Trophoblast cell (in vitro differentiated cells and primary cell): Measurements from ENCODE around the gene KCNK18. TPM values are rescaled to one million over a fixed set of nuclear protein-coding genes. Genes with fewer than 3 reads are reported as not detected.

Experiments
- DNase-seq, 2 donors: peaks; one replicate each; pipeline ENCODE4 v3.0.0-alpha.2; 2016
- H2AFZ ChIP-seq: 2 replicates; pipeline ENCODE4 v1.6.1; 2013; ENCODE audit warnings: low read length, moderate library complexity, mild to moderate bottlenecking; ENCODE audit not compliant: insufficient read depth, poor library complexity
- H2AK5ac ChIP-seq: 2 replicates; pipeline ENCODE4 v1.6.1; 2013; ENCODE audit warnings: mild to moderate bottlenecking, low read length
- H2BK120ac ChIP-seq: 2 replicates; pipeline ENCODE4 v1.6.1; 2013; ENCODE audit warnings: low read length, mild to moderate bottlenecking, moderate library complexity; ENCODE audit not compliant: insufficient read depth, poor library complexity
- H2BK12ac ChIP-seq: 2 replicates; pipeline ENCODE4 v1.6.1; 2013; ENCODE audit warnings: mild to moderate bottlenecking, low read length, moderate library complexity
- H2BK5ac ChIP-seq: 2 replicates; pipeline ENCODE4 v1.6.1; 2013; ENCODE audit warnings: low read length, low read depth, moderate library complexity, mild to moderate bottlenecking; ENCODE audit not compliant: poor library complexity
- H3K14ac ChIP-seq: 2 replicates; pipeline ENCODE4 v1.6.1; 2013; ENCODE audit warnings: mild to moderate bottlenecking, low read length
- H3K18ac ChIP-seq: 2 replicates; pipeline ENCODE4 v1.6.1; 2013; ENCODE audit warnings: mild to moderate bottlenecking, low read length
- H3K23ac ChIP-seq: 2 replicates; pipeline ENCODE4 v1.6.1; 2013; ENCODE audit warnings: low read length
- H3K27ac ChIP-seq: 2 replicates; pipeline ENCODE4 v1.5.1; 2013; ENCODE audit warnings: low read depth, mild to moderate bottlenecking, inconsistent platforms, low read length, moderate library complexity
- H3K27me3 ChIP-seq: 2 replicates; pipeline ENCODE4 v1.6.1; 2013; ENCODE audit warnings: inconsistent platforms, mild to moderate bottlenecking, low read length, moderate library complexity; ENCODE audit not compliant: insufficient read depth
- H3K36me3 ChIP-seq, 2 experiments: 1 replicate in 1 of 2; 2 replicates in 1 of 2; pipeline ENCODE4 v1.6.1; 2013; ENCODE audit warnings: low read length in 2 of 2, mild to moderate bottlenecking in 2 of 2, moderate library complexity in 1 of 2; ENCODE audit not compliant: insufficient read depth in 2 of 2, control insufficient read depth in 1 of 2
- H3K4ac ChIP-seq: 2 replicates; pipeline ENCODE4 v1.6.1; 2013; ENCODE audit warnings: low read depth, mild to moderate bottlenecking, low read length, moderate library complexity
- H3K4me1 ChIP-seq, 2 experiments: 1 replicate in 1 of 2; 2 replicates in 1 of 2; pipeline ENCODE4 v1.6.1; 2013; ENCODE audit warnings: low read length in 2 of 2, mild to moderate bottlenecking in 2 of 2, moderate library complexity in 1 of 2; ENCODE audit not compliant: insufficient read depth in 2 of 2, control insufficient read depth in 1 of 2
- H3K4me2 ChIP-seq: 2 replicates; pipeline ENCODE4 v1.6.1; 2013; ENCODE audit warnings: inconsistent platforms, mild to moderate bottlenecking, low read length, moderate library complexity
- H3K4me3 ChIP-seq: 2 replicates; pipeline ENCODE4 v1.5.1; 2013; ENCODE audit warnings: mild to moderate bottlenecking, low read depth, low read length, inconsistent platforms
- H3K79me1 ChIP-seq: one replicate; pipeline ENCODE4 v1.6.1; 2013; ENCODE audit warnings: low read length
- H3K79me2 ChIP-seq: 2 replicates; pipeline ENCODE4 v1.6.1; 2013; ENCODE audit warnings: low read length, mild to moderate bottlenecking; ENCODE audit not compliant: control insufficient read depth, insufficient read depth, poor library complexity
- H3K9ac ChIP-seq: 2 replicates; pipeline ENCODE4 v1.6.1; 2013; ENCODE audit warnings: mild to moderate bottlenecking, low read length
- H3K9me3 ChIP-seq: 2 replicates; pipeline ENCODE4 v1.6.1; 2013; ENCODE audit warnings: low read depth, mild to moderate bottlenecking, control low read depth, inconsistent platforms, low read length; ENCODE audit not compliant: insufficient read depth
- H4K12ac ChIP-seq: 2 replicates; pipeline ENCODE4 v1.6.1; 2013; ENCODE audit warnings: low read depth, mild to moderate bottlenecking, low read length, moderate library complexity
- H4K8ac ChIP-seq: 2 replicates; pipeline ENCODE4 v1.6.1; 2013; ENCODE audit warnings: low read depth, mild to moderate bottlenecking, low read length, moderate library complexity
- H4K91ac ChIP-seq: one replicate; pipeline ENCODE4 v1.6.1; 2013; ENCODE audit warnings: low read depth, mild to moderate bottlenecking, low read length, moderate library complexity
- WGBS: extraction: QIAGEN DNeasy Blood & Tissue Kit; methylation state at CpG from one replicate; pipeline ENCODE4 v1.1.7; 2013; ENCODE audit warnings: missing lambda C conversion rate; ENCODE audit not compliant: insufficient read length, insufficient coverage; ENCODE audit errors: extremely low coverage; 5-methylcytosine and 5-hydroxymethylcytosine counted together
- polyA plus RNA-seq: library from polyadenylated mRNA; stranded (reverse); fragments of 200-250 nt; gene quantifications from 2 replicates; pipeline ENCODE4 v1.2.3, GENCODE V29; 2013

The KCNK18 gene
- not detected in 2 replicates for polyA plus RNA-seq

- no peak within 1 kb of the TSS for H3K9ac ChIP-seq
- no peak within 1 kb of the TSS for H2BK120ac ChIP-seq
- H3K4me3 ChIP-seq, result no peak within 1 kb of the TSS
- no peak within 1 kb of the TSS for H3K14ac ChIP-seq
- H2BK5ac ChIP-seq, result no peak within 1 kb of the TSS
- no peak within 1 kb of the TSS for H3K23ac ChIP-seq
- H2BK12ac ChIP-seq, result no peak within 1 kb of the TSS
- H3K36me3 ChIP-seq, result no peaks in the 10 kb centered on the region
- H3K4me2 ChIP-seq, result no peak within 1 kb of the TSS
- DNase-seq, result no peak
- no peaks in the 10 kb centered on the region for H3K79me2 ChIP-seq
- H4K91ac ChIP-seq, result no peak within 1 kb of the TSS
- H2AFZ ChIP-seq, result no peak within 1 kb of the TSS
- H3K27me3 ChIP-seq, result no peaks in the 10 kb centered on the region
- H3K4me1 ChIP-seq, result no peaks in the 10 kb centered on the region
- H4K12ac ChIP-seq, result no peak within 1 kb of the TSS
- H3K18ac ChIP-seq, result no peak within 1 kb of the TSS
- H4K8ac ChIP-seq, result no peak within 1 kb of the TSS
- H2AK5ac ChIP-seq, result no peak within 1 kb of the TSS
- H3K9me3 ChIP-seq, result peaks cover 2% of the 10 kb centered on the region
- H3K4ac ChIP-seq, result no peak within 1 kb of the TSS
- WGBS, result no CpG with 5 or more reads among the region's 12 CpGs
- H3K27ac ChIP-seq, result no peak within 1 kb of the TSS
- no peaks in the 10 kb centered on the region for H3K79me1 ChIP-seq
Measured at GRCh38 chr10:117197189-117197588, at the start of gene KCNK18. TSS of gene KCNK18 (plus strand) at chr10:117197489. CDS start at chr10:117197489, 0 bp downstream.

GRCh38 chr10:117148284-117148683 is 49.0 kb upstream of the KCNK18 start:
- Histone ChIP-seq H3K79me2 (no peaks in the 10 kb centered on the region), H4K8ac (no peak overlapping the region), H4K91ac (no peak overlapping the region), H2AFZ (no peak overlapping the region), H3K79me1 (no peaks in the 10 kb centered on the region), H3K27ac (no peak overlapping the region), H3K27me3 (peaks cover 19% of the 10 kb centered on the region), H2AK5ac (no peak overlapping the region), H3K23ac (no peak overlapping the region), H3K9me3 (peaks cover 3% of the 10 kb centered on the region), H2BK12ac (no peak overlapping the region), H3K4ac (no peak overlapping the region), H3K4me1 (no peaks in the 10 kb centered on the region), H3K4me3 (no peak overlapping the region), H4K12ac (no peak overlapping the region), H2BK5ac (no peak overlapping the region), H3K36me3 (no peaks in the 10 kb centered on the region), H2BK120ac (no peak overlapping the region), H3K9ac (no peak overlapping the region), H3K18ac (no peak overlapping the region), H3K4me2 (no peak overlapping the region), H3K14ac (no peak overlapping the region)
- WGBS, result no CpG with 5 or more reads among the region's 3 CpGs
- DNase-seq, result no peak

- H3K4me3 ChIP-seq, result no peak overlapping the region
- no peak overlapping the region for H3K14ac ChIP-seq
- peaks cover 20% of the 10 kb centered on the region for H3K27me3 ChIP-seq
- no peak overlapping the region for H2BK120ac ChIP-seq
- H4K91ac ChIP-seq, result no peak overlapping the region
- no peak overlapping the region for H2BK12ac ChIP-seq
- H2AFZ ChIP-seq, result no peak overlapping the region
- H2BK5ac ChIP-seq, result no peak overlapping the region
- H4K12ac ChIP-seq, result no peak overlapping the region
- H3K9me3 ChIP-seq, result peaks cover 3% of the 10 kb centered on the region
- no peak overlapping the region for H2AK5ac ChIP-seq
- no peak overlapping the region for H3K4ac ChIP-seq
- H3K23ac ChIP-seq, result no peak overlapping the region
- no peak overlapping the region for H3K9ac ChIP-seq
- no peak overlapping the region for H3K27ac ChIP-seq
- H4K8ac ChIP-seq, result no peak overlapping the region
- no peak overlapping the region for H3K18ac ChIP-seq
- DNase-seq, result no peak
- no peaks in the 10 kb centered on the region for H3K79me2 ChIP-seq
- WGBS, result no CpG with 5 or more reads among the region's 3 CpGs
- H3K36me3 ChIP-seq, result no peaks in the 10 kb centered on the region
- no peak overlapping the region for H3K4me2 ChIP-seq
- no peaks in the 10 kb centered on the region for H3K4me1 ChIP-seq
- H3K79me1 ChIP-seq, result no peaks in the 10 kb centered on the region
Measured at GRCh38 chr10:117152668-117153067, 44.6 kb upstream of the KCNK18 start.

- Histone ChIP-seq H3K4me2 (no peak overlapping the region), H4K8ac (no peak overlapping the region), H2BK120ac (no peak overlapping the region), H3K23ac (no peak overlapping the region), H2BK12ac (no peak overlapping the region), H3K79me2 (no peaks in the 10 kb centered on the region), H4K91ac (no peak overlapping the region), H2BK5ac (no peak overlapping the region), H3K4me1 (peaks cover 0 to 4% of the 10 kb centered on the region in 2 experiments), H3K27ac (no peak overlapping the region), H3K4me3 (no peak overlapping the region), H3K14ac (no peak overlapping the region), H2AK5ac (no peak overlapping the region), H2AFZ (no peak overlapping the region), H3K4ac (no peak overlapping the region), H4K12ac (no peak overlapping the region), H3K9me3 (peaks cover 1% of the 10 kb centered on the region), H3K79me1 (no peaks in the 10 kb centered on the region), H3K9ac (no peak overlapping the region), H3K18ac (no peak overlapping the region), H3K36me3 (no peaks in the 10 kb centered on the region), H3K27me3 (peaks cover 50% of the 10 kb centered on the region)
- no CpG with 5 or more reads among the region's 2 CpGs for WGBS
- DNase-seq, result no peak
Measured at GRCh38 chr10:117158297-117158696, 39.0 kb upstream of the KCNK18 start.
